GM19468 (cell line): ENCODE measurements around the gene ZC2HC1C.

Experiments used
- ATAC-seq: cut with Tn5 transposase; IDR thresholded peaks from one replicate; pipeline ENCODE4 v1.9.1; 2021; ENCODE audit warnings: mild to moderate bottlenecking, moderate library complexity, moderate number of reproducible peaks; ENCODE audit not compliant: unreplicated experiment; ENCODE audit errors: extremely low read depth

Gene ZC2HC1C

GRCh38 chr14:75069121-75069810 lies at the start of gene ZC2HC1C:
TSS of gene ZC2HC1C (plus strand) at chr14:75069641. CDS start at chr14:75070574, 933 bp downstream.
- ATAC-seq: no peak

DNA sequence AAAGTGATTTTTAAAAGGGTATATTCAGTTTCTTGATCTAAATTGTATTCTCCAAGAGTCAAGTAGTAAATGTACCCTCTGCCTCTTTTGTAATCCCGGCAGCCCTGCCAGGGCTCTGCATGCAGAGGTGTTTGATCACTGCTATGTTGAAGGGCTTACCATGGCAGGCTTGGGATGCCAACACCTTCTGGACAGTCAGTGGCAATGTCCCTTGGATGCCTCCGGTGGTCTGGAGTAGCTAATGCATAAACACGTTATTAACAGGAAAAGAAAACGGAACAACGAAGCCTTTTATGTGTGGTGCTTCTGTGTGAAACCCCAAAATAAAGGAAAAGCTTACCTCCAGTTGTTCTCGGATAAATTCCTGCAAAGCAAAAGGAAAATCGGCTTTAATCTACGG lies 46.8 kb upstream of the ZC2HC1C start:
- ATAC-seq: no peak

- no peak for ATAC-seq
Measured at GRCh38 chr14:75023108-75023507, 46.3 kb upstream of the ZC2HC1C start.

- ATAC-seq: no peak
Measured at GRCh38 chr14:75025082-75025481, 44.4 kb upstream of the ZC2HC1C start.

DNA sequence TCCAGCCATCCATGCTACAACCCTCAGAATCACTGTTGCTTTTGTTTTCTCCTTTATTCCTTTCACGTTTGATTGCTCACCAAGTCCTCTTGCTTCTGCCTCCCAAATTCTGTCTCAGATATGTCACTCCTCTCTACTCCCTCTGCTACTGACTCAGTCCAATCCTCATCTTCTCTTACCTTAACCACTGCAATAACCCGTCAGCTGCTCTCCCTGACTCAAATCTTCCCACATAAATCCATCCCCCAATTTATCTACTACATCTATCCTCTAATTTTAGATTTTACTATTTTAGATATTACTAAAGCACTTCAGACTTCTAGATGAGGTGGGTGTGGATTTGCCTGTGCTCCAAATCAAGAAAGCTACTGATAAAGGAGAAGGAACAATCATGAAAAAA lies 43.6 kb upstream of the ZC2HC1C start:
- no peak for ATAC-seq

GRCh38 chr14:75030147-75030546 lies 39.3 kb upstream of the ZC2HC1C start:
- ATAC-seq: no peak

DNA sequence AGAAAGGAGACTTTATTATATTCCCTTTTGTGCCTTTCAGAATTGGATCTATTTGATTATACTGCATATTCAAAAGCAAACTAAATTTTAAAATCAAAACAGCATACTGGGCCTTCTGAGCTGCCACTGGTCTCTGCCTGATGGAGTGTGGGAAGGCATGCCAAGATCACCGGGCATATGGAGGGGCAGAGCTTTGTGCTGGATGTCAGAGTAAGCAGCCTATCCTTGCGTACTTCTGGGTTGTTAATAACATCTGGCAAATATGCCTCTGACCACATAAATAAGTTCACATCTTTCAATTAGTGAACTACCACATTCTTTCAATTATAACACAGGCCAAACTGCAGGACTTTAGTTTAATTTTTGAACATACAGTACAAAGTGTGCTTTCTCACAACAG lies 36.5 kb upstream of the ZC2HC1C start:
- ATAC-seq: no peak

DNA sequence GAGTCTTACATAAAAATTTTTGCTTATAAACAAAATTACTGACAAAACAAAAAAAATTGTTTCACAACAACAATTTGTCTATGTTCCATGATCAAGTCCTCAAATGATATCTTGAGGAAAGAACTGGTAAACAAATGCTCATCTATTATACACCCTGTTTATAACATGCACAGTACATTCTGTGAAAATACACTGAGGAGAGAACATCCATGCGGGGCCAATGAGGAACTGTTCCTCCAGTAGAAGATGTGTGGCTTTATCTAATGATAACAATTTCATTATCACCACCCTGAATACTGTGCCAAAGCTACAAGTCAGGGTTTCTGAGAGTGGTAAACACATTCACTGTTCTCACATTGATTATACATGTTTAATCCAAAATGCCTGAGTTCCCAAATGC lies 28.9 kb upstream of the ZC2HC1C start:
- ATAC-seq: no peak

GRCh38 chr14:75040959-75041358 lies 28.5 kb upstream of the ZC2HC1C start:
- no peak for ATAC-seq

DNA sequence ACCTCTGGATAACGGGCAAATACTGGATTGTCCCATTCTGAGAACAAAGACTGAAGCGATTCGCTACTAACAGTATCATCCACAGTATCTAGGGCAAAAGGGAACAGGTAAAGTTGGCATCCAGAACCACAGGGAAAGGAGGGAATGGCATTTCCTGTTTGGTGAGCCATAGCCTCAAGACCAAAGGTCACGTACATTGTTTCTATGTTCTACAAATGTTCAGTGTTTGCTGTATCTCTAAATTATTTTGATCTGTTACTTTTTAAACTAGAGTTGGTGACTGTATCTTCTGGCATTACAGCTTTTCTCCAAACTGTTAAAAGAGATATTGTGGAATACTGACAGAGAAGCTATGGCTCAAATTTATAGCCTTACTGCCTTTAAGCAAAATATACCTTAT lies 27.8 kb upstream of the ZC2HC1C start:
- no peak for ATAC-seq

GRCh38 chr14:75042035-75042434 lies 27.4 kb upstream of the ZC2HC1C start:
- ATAC-seq: no peak

DNA sequence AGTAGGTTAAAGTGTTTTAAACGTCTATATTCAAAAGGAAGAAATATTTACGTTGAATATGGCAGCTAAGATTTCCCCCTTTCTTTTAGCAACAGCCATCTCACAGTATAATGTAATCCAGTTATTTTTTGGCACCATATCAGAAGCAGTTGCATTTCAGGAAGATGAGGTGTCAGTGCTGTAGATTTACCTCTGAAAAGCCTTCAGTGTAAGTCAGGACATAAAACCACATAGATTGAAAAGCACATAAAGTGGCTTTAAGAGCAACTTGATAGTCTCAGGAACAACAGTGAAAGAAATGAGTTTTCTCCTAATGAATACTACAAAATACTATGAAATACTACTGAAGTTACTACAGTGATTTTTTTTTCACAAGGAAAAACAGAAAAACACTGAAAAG lies 25.1 kb upstream of the ZC2HC1C start:
- ATAC-seq: no peak

DNA sequence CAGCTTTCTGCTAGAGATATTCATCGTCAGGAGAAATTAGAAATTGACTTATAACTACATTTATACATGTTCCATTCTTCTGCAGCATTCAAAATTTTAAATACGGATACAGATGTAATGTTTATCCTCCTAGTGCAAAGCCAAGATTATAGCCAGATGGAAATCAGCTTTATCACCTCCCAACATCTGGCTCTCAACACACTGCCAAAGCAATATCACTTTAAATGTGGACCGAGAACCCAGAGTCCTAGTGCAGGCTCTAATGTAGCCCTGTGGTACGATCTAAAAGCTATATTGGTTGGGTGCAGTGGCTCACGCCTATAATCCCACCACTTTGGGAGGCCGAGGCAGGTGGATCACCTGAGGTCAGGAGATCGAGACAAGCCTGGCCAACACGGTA lies 24.7 kb upstream of the ZC2HC1C start:
- ATAC-seq: no peak

DNA sequence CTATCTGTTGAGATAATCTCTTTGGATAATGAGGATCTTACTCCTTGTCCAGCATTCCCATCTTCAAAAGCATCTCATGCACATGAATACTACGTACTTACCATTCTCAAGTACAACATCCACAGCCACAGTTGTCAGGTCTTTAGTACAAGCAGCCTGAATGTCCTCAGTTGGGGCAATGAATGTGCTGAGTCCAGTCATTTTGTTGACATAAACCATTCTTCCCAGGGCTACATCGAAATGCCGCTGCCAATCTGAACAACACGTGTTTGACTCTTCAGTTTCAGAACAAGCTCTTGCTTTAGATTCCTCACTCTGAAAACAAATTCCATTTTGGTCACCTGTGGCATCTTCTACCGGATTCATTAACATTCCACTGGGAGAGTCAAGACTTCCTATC lies 23.2 kb upstream of the ZC2HC1C start:
- ATAC-seq: no peak

DNA sequence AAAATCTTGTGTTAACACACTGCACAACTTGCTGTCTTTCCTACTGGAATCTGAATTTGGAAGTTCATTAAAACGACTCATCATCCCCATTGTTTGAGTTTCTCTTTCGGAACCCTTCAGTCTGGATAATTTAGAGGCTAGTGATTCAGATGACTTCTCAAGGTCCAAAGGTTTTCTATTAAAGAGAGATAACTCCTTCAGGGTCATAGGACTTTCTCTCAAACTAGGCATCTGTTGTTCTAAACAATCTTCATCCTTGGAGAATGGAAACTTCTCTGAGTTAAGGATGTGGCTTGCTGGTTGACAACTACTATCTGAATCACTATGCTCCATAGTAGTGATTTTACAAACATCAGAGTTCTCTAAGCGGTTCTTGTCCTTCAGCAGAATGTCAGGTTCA lies 22.5 kb upstream of the ZC2HC1C start:
- ATAC-seq: no peak

DNA sequence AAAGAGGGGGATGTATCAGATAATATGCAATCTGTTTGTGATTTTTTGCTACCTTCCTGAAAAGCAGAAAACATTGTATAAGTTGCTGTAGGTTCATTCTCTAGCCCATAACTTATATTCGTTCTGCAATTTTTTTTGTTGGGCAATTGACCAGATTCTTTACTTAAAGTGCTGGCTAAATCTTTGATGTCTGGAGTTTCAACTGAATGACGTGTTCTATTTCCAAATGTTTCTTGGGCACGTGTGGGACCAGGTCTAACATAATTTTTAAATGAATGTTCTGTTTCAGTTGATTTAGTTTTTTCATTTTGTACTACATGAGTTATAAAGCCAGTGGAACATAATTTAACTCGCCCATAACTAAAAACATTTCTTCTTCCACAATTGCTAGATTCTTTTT lies 21.9 kb upstream of the ZC2HC1C start:
- ATAC-seq: no peak

DNA sequence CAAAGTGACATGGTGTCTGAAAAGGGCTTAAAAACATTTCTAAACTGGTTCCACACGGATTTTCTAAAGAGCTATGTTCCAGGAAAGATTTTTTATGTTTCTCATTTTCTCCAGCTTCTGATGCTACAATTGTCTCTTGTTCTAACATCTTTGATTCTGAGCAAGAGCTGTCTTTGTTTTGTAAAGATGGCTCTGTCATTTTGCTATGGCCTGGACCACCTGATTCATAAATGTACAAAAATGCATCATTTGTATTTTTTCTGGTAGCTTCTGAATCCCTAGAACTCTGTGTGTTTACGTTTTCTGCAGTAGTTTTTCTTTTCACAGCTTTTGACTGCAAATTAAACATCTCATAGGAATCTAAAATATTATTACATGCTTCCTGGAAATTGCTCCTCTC lies 21.3 kb upstream of the ZC2HC1C start:
- no peak for ATAC-seq

- ATAC-seq: no peak
Measured at GRCh38 chr14:75049136-75049535, 20.3 kb upstream of the ZC2HC1C start.

DNA sequence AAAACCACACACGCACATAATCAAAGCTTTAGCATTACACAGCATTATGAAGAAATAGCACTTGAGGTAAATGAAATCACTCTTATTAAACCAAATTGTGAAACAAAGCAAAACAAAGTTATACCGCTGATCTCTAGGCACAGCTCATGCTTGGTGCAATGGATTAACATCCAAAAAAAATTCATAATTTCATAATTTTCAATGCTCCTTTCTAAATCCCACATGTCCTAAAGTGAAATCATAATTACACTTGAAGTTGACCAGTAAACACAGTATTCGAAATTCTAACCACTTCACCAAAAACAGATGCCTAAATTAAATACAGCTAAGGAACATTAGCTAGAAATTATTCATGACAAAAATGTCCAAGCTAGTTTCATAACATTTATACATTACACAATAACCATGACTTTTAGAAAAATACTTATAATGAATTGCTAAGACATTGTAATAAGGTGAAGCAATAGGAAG lies 19.7 kb upstream of the ZC2HC1C start:
- ATAC-seq: no peak

GRCh38 chr14:75050852-75051555 lies 18.4 kb upstream of the ZC2HC1C start, which contains the start of gene MLH3:
TSS of gene MLH3 (minus strand) at chr14:75051467. CDS start at chr14:75049655, 1,812 bp downstream.
- ATAC-seq: peak; percentile 22

- no peak for ATAC-seq
Measured at GRCh38 chr14:75051556-75051899, 17.9 kb upstream of the ZC2HC1C start.
